ENCODE measurements around the gene RNF207. TPM values are rescaled to one million over a fixed set of nuclear protein-coding genes. Genes with fewer than 3 reads are reported as not detected.

Gene RNF207
- total RNA-seq, 2 donors from 2014 or later: 45.7 to 47.4 TPM

DNA sequence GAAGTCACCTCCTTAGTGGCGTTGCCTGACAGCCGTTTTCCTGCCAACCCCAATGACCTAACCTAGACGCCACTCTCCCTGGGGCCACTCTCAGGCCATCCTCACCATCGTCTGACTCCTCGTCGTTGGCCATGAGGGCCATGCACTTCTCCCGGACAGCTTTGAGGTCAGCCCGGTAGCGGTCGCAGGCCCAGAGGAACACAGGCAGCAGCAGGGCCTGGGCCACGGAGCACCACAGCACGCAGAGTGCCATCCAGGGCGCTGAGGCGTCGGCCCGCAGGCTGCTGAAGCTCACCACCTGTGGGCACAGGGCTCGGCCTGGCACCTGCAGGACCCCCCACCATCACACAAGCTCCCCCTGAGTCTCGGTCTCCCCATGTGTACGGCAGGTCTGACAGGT is 45.3 kb downstream of the RNF207 start:
- Histone ChIP-seq H3K4me3 (no peak overlapping the region), H3K9me3 (no peaks in the 10 kb centered on the region), H3K27ac (no peak overlapping the region), H3K4me1 (replicated peaks) (no peaks in the 10 kb centered on the region), H3K27me3 (replicated peaks; ENCODE audit: insufficient read depth) (peaks cover 6% of the 10 kb centered on the region), H3K36me3 (no peaks in the 10 kb centered on the region)
- intact Hi-C loops (cut with DNase I): no loop called here
- DNase-seq (ENCODE audit: low spot score): no peak
- 86% methylated on average over 19 of the region's 19 CpGs for WGBS
- no peak for TF ChIP-seq POLR2AphosphoS5 (IDR thresholded peaks at IDR 0.05)
- TF ChIP-seq, protein P1, sequence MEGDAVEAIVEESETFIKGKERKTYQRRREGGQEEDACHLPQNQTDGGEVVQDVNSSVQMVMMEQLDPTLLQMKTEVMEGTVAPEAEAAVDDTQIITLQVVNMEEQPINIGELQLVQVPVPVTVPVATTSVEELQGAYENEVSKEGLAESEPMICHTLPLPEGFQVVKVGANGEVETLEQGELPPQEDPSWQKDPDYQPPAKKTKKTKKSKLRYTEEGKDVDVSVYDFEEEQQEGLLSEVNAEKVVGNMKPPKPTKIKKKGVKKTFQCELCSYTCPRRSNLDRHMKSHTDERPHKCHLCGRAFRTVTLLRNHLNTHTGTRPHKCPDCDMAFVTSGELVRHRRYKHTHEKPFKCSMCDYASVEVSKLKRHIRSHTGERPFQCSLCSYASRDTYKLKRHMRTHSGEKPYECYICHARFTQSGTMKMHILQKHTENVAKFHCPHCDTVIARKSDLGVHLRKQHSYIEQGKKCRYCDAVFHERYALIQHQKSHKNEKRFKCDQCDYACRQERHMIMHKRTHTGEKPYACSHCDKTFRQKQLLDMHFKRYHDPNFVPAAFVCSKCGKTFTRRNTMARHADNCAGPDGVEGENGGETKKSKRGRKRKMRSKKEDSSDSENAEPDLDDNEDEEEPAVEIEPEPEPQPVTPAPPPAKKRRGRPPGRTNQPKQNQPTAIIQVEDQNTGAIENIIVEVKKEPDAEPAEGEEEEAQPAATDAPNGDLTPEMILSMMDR (IDR thresholded peaks at IDR 0.05): no peak
- TF ChIP-seq POLR2A (IDR thresholded peaks at IDR 0.05): no peak

- intact Hi-C loops (cut with DNase I): no loop called here
- TF ChIP-seq, protein P1 (IDR thresholded peaks at IDR 0.05): no peak
- TF ChIP-seq POLR2A (IDR thresholded peaks at IDR 0.05): no peak
- no peak for TF ChIP-seq POLR2AphosphoS5 (IDR thresholded peaks at IDR 0.05)
- no peak for DNase-seq (ENCODE audit: low spot score)
- Histone ChIP-seq H3K27me3 (replicated peaks; ENCODE audit: insufficient read depth) (peaks cover 6% of the 10 kb centered on the region), H3K27ac (no peak overlapping the region), H3K4me1 (replicated peaks) (no peaks in the 10 kb centered on the region), H3K9me3 (no peaks in the 10 kb centered on the region), H3K36me3 (no peaks in the 10 kb centered on the region), H3K4me3 (no peak overlapping the region)
- 81% methylated on average over 15 of the region's 15 CpGs for WGBS
Measured at GRCh38 chr1:6251681-6252373, 45.9 kb downstream of the RNF207 start.

DNA sequence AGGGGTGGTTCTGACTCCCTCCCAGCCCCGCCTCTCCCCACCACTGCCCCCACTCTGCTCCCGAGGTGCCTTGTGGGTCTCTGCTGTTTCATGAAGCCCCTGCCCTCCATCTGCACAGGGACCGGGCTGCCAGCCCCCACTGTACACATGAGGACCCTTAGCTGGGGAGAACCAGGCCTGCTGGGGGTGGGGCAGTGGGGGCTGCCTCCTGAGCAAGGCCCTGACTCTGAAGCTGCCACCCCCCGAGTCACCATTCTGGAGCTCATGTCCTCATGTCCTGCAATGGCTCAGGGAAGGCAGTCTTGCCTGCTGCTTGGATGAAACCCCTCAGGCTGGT is 46.4 kb downstream of the RNF207 start:
- Histone ChIP-seq H3K27me3 (replicated peaks; ENCODE audit: insufficient read depth) (peaks cover 6% of the 10 kb centered on the region), H3K4me1 (replicated peaks) (no peaks in the 10 kb centered on the region), H3K4me3 (no peak overlapping the region), H3K9me3 (no peaks in the 10 kb centered on the region), H3K36me3 (no peaks in the 10 kb centered on the region), H3K27ac (no peak overlapping the region)
- TF ChIP-seq POLR2A (IDR thresholded peaks at IDR 0.05): no peak
- no peak for TF ChIP-seq POLR2AphosphoS5 (IDR thresholded peaks at IDR 0.05)
- TF ChIP-seq, protein P1 (IDR thresholded peaks at IDR 0.05): no peak
- intact Hi-C loops (cut with DNase I): no loop called here
- no peak for DNase-seq (ENCODE audit: low spot score)
- 82% methylated on average over 3 of the region's 4 CpGs for WGBS

DNA sequence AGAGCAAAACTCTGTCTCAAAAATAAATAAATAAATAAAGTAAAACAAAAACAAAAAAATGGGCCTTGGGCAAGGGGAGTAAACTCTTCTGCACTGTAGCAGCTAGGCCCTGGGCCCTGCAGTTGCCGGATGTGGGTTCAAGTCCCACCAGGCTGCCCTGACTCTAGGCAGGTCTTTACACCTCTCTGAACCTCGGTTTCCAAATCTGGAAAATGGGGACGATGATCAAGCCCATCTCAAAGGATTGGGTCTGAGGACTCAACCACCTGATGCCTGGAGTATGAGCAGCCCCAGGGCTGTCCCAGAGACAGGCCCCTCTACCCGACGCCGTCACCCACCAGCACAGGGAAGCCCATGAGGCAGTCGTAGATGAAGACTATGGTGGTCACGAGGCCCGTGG is 47.5 kb downstream of the RNF207 start:
- Histone ChIP-seq H3K27ac (no peak overlapping the region), H3K9me3 (no peaks in the 10 kb centered on the region), H3K27me3 (replicated peaks; ENCODE audit: insufficient read depth) (peaks cover 6% of the 10 kb centered on the region), H3K4me3 (no peak overlapping the region), H3K4me1 (replicated peaks) (no peaks in the 10 kb centered on the region), H3K36me3 (no peaks in the 10 kb centered on the region)
- 89% methylated on average over 6 of the region's 9 CpGs for WGBS
- DNase-seq (ENCODE audit: low spot score): no peak
- TF ChIP-seq POLR2AphosphoS5 (IDR thresholded peaks at IDR 0.05) (no peak), POLR2A (IDR thresholded peaks at IDR 0.05) (no peak)
- TF ChIP-seq, protein P1 (IDR thresholded peaks at IDR 0.05): no peak
- intact Hi-C loops (cut with DNase I): no loop called here

DNA sequence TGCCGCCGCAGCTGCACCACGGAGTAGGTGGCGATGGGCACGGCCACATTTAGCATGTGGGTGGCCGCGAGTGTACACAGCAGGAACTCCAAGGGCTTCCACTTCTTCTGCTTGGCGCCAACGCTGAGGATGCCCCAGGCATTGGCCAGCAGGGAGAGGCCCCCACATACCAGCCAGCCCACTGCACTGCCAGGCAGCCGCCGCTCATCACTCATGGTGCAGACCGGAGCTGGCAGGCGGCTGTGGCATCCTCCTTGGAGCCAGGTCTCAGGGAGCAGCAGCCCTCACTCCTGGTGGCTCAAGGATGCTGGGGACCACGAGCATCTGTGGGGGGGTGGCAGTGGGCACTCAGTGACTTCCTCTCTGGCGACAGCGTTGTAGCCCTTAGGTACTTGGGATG is 48.8 kb downstream of the RNF207 start:
- no peaks in the 10 kb centered on the region for H3K36me3 ChIP-seq
- TF ChIP-seq, protein P1 (IDR thresholded peaks at IDR 0.05): no peak
- TF ChIP-seq POLR2A (IDR thresholded peaks at IDR 0.05): no peak
- peaks cover 2% of the 10 kb centered on the region for H3K4me1 ChIP-seq (replicated peaks)
- intact Hi-C loops (cut with DNase I): no loop called here
- DNase-seq (ENCODE audit: low spot score): no peak
- peaks cover 6% of the 10 kb centered on the region for H3K27me3 ChIP-seq (replicated peaks; ENCODE audit: insufficient read depth)
- H3K9me3 ChIP-seq: no peaks in the 10 kb centered on the region
- H3K4me3 ChIP-seq: no peak overlapping the region
- WGBS: 93% methylated on average over 14 of the region's 16 CpGs
- no peak overlapping the region for H3K27ac ChIP-seq
